HG02588 (cell line): ENCODE results near the gene C3AR1.
"Not testable (repeated sequence)": the region's sequence is repeated elsewhere in the genome, so short reads cannot be mapped to it uniquely, and the experiment has no call there.

Experiments used
- ATAC-seq: cut with Tn5 transposase; IDR thresholded peaks from one replicate; pipeline ENCODE4 v1.9.1; 2021; ENCODE audit warnings: mild to moderate bottlenecking, moderate library complexity; ENCODE audit not compliant: unreplicated experiment

Gene C3AR1

DNA sequence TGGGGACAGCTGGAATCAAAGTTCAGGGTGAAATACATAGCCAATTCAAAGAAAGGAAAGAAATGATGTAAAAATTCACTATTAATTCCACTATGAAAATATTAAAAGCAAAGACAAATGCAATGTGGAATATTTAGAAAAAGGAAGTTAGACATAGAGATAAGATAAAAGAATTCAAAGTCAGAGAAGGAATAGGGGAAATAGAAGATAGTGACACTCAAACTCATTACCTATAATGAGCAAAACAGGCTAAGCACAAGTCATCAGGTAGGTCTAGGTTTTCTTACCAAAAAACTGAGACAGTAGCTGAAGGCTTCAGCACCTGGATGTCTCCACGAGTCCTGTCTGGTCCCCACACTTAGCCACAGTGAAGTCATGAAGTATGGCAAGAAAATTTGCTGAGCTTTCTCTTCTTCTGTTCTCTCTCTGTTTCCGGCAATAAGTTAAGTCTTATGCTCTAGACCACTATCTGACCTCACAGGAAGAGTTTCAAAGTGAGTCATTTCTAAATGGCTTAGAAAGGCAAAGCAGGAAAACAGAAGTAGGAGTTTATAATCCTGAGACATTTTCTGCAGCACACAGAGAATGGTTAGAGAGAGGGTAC, at the start of gene C3AR1:
Gene C3AR1 (minus strand): TSS at position 369 of the 604 bp plus-strand sequence. CDS start 6,174 bp downstream, outside the sequence.
- no peak for ATAC-seq

DNA sequence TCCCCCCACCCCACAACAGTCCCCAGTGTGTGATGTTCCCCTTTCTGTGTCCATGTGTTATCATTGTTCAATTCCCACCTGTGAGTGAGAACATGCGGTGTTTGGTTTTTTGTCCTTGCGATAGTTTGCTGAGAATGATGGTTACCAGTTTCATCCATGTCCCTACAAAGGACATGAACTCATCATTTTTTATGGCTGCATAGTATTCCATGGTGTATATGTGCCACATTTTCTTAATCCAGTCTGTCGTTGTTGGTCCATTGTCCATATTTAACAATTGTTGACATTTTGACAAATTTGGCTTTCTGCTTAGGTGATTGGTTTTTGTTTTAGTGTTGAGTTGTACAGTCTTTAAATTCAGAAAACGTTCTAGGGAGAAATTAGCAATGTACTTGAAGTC, 47.0 kb upstream of the C3AR1 start:
- ATAC-seq = not testable (repeated sequence)

DNA sequence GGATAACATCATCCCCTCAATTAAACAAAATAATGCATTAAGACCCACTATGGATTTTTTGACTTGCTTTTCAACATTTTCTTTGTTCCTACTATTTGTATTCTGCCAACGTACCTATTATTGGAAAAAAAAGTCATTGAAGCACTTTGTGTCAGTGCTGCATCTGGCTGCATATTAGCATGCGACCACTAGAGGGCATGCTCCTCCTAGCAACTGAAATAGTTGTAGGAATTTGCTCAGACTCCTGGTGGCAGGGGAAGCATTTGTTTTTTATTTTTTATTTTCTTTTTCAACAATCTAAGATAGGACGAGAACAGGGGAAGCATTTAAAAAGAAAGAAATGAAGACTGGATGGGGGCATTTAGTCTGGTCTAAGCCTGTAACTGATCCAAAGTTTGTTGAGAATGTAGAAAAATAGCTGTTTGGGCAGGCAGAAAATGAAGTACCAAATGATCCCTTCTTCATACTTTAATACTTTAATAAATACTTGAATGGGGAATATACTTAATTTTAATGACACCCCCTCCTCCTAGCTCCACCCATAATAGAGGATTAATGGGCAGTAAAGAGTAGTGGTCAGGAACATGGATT, 42.7 kb upstream of the C3AR1 start:
- no peak for ATAC-seq

DNA sequence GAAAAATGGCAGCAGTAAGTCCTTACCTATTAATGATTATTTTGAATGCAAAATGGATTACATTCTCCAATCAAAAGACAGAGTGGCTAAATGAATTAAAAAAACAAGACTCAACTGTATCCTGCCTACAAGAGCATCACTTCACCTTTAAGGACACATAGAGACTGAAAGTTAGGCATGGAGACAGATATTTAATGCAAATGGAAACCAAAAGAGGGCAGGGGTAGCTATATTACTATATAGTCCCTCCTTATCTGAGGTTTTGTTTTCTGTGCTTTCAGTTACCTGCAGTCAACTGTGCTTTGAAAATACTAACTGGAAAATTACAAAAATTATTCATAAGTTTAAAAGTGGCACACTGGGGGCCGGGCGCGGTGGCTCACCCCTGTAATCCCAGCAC, 33.1 kb upstream of the C3AR1 start:
- no peak for ATAC-seq

DNA sequence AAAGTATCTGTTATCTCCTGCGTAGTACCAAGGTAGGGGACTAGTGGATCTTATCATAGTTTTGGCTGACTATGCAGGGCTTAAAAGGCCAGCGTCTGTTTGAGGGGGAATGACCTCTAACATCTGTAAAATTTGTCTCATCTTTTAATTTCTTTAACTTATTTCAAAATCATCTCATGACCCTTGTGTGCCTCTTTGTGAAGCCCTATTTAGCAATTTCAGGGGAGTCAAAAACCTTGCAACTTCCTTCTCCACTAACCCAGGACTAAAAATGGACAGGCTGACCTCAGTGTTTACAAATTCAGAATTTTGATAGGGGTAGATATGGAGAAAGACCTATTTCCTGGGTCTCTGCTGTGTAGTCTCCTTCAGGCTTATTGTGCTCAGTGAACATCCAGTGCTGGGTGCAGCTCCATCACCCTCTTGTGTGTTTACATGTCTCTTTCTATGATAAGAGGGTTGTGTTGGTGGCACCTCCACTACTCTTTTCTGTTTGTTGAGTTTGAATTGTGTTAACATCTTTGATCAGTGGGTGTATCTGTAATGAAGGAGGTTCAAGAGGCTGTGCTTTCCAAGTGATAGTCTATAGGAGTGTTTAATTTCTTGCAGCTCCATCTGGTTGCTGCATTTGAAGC, 30.2 kb upstream of the C3AR1 start:
- no peak for ATAC-seq

DNA sequence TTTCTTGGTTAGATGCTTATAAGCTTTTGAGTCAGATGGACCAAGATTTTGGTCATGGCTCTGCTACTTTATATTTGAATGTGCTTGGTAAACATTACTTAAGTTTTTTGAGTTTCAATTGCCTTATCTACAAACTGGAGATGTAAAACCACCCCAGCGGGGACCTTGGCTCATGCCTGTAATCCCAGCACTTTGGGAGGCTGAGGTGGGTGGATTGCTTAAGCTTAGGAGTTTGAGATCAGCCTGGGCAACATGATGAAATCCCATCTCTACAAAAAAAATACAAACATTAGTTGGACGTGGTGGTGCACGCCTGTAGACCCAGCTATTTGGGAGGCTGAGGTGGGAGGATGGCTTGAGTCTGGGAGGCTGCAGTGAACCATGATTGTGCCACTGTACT, 27.1 kb upstream of the C3AR1 start:
- no peak for ATAC-seq

DNA sequence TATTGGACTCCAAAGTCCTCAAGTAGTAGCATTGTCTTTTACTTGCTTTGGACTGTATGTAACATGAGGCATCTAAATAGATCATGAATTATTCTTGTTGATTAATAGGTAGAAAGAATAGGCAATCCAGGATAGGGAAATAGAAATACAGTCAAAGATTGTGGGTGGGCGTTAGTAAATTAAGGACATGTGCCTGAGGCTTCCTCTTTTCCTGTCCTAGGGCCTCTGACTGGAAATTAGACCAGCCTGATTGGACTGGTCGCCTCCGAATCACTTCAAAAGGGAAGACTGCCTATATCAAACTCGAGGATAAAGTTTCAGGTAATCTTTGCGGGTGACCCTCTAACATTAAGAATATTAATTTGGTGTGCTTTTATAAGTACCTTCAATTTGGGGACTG, 23.6 kb upstream of the C3AR1 start:
- ATAC-seq = no peak

DNA sequence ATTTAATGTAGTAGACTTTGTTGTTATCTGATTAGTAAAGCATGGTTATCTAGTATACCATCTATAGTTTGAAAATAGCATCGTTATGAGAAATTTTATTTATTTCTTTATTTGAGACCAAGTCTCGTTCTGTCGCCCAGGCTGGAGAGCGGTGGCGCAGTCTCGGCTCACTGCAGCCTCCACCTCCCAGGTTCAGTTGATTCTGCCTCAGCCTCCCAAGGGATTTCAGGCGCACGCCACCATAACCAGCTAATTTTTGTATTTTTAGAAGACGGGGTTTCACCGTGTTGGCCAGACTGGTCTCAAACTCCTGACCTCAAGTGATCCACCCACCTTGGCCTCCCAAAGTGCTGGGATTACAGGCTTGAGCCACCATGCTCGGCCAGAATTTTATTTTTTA, 23.1 kb upstream of the C3AR1 start:
- ATAC-seq = not testable (repeated sequence)

DNA sequence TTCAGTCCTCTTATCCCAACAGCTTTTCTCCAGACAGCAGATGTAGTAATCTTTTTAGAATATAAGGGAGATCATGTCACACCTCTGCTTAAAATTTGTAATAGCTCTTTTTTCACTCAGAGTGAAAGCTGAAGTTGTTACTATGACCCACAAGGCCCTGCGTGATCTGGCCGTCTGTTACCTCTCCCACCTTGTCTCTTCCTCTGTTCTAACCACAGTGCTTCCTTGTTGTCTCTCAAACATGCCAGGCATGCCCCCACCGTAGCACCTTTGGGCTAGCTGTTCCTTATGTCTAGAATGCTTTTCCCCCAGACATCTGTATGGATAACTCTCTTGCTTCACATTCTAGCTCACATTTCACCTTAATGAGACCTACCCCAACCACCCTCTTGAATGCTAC, 22.4 kb upstream of the C3AR1 start:
- peak; percentile 53 for ATAC-seq

DNA sequence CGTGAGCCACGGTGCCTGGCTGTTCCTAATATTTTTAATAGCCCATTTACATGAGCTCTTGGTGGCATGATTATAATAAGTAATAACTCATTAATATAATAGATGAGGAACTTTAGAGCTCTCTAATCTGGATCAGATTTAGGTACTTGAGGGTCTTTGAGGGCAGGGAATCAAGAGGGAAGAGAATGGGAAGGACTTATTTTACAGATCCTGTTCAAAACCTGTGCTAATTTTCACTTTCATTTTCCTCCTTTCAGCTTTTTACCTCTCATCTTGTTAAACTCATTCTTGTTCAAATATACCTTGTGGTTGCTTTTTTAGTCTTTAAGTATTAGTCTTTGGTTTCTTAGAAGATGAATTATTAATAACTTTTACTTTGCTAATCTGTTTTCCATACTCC, 21.5 kb upstream of the C3AR1 start:
- ATAC-seq = no peak

DNA sequence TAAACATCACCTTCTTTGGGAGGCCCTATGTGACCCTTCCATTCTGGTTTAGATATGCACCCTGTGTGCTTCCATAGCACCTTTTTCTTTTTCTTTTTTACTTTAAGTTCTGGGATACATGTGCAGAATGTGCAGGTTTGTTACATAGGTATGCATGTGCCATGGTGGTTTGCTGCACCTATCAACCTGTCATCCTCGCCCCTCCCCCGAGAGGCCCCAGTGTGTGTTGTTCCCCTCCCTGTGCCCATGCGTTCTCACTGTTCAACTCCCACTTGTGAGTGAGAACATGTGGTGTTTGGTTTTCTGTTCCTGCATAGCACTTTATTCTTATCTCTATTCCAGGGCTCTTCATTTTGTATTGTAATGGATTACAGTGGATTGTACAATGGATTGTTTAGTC, 18.2 kb upstream of the C3AR1 start:
- not testable (repeated sequence) for ATAC-seq

DNA sequence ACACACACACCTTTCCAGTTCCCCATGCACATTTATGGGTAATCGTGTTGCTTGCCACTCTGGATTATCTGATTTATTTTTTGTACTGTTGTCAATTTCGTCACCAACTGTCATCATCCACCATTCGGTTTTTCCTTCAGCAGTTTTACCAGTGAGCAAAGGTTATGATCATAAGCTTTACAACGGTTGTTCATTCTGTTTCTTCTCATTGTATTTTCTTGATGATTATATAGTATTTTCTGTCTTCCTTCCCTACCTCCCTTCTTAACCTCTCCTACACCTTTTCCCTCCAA, 16.6 kb upstream of the C3AR1 start:
- no peak for ATAC-seq

DNA sequence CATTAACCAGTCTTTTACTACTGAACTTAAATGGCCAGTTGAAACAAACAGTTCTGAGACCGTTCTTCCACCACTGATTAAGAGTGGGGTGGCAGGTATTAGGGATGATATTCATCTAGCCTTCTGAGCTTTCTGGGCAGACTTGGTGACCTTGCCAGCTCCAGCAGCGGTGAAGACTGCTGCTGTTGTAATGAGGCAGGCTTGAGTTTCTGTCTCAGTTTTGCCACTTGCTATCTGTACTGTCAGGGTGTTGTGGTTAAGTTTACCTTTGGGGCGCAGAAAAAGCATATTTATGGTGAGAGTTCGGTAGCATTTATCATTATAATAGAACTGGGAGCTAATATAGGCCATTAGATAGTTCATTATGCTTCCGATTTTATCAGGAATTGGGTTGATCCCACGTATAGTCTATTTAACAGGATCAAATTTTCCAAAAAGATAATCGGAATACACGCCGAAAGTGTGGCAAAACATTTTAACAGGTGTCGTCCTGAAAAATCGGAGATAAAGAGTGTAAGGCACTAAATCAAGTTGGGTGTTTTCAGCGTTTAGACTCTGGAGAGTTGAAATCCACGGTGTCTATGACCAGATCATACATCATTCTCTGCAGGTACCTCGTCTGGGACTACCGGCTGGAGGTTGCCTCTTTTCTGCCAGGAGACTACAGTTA, 15.2 kb upstream of the C3AR1 start:
- ATAC-seq = no peak

DNA sequence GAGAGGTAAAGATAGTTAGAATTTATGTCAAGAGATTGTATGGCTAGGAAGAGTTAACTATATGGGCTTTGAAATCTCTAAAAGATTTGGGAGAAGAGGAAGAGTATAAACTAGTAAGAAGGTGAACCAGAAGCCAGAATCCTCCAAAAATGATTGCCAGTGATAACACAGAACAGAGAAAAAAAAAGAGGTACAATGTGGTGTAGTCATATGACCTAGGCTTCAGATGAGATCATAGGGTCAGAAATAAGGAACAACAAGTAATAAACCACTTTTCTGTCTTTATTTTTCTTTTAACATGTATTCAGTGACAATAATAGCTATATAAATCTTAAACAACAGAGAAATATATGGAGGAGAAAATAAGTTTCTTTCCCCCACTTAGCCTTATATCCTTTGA, 14.0 kb upstream of the C3AR1 start:
- ATAC-seq = no peak

DNA sequence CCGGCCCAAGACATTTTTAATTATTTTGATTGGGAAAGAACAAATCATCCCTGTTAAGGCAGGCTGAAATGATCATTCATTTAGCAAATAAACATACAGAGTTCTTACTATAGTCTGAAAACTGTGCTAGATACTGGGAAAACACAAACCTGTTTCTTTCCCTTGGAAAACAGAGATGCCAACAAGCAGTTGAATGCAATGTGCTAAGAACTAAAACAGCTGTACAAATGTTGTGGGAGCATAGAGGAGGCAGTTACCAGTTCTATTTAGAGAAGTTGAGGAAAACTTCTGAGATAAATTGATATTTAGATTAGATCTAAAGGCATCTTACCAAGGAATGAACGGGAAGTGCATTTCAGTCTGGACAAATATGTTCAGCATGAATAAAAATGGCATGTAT, 12.8 kb upstream of the C3AR1 start:
- no peak for ATAC-seq

DNA sequence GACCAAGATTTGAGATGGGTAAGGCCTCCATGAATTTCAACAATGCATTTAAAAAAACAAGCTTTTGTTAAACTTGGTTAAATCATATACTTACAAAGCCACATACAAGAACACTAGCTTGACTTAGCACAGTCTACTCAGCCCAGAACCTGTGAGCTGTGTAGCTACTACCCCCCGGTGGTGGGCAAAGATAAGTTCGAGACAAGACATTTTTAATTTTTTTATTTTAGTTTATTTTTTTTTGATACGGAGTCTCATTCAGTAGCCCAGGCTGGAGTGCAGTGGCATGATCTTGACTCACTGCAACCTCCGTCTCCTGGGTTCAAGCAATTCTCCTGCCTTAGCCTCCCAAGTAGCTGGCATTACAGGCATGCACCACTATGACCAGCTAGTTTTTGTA, 12.2 kb upstream of the C3AR1 start:
- no peak for ATAC-seq

DNA sequence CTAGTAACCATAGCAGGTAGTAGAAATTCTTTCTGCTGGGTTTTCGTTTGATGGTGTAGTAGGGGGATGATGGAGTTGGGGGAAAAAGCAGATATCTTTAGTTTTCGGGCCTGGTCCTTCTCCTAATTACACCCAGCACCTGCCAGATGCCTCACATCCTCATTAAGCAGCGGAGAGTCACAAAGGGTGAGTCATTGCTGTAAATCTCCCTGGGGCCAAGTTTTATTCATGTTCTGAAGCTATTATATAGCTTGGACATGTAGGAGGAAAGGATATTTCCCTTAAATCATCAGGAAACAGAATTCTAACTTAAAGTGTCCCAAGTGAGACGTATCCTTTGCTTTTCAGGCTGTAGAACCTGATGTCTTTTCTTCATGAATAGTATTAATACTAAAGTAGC, 11.0 kb upstream of the C3AR1 start:
- no peak for ATAC-seq

DNA sequence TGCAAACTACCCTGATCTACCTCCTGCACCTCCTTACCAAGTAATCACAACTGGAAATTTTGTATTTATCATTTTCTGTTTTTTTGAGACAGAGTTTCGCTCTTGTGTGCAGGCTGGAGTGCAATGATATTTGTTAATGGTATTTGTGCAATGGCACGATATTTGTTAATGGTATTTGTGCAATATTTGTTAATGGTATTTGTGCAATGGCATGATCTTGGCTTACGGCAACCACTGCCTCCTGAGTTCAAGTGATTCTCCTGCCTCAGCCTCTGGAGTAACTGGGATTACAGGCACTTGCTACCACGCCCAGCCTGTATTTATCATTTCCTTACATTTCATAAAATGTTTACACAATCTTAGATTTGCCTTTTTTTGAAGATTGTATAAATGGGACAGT, 10.2 kb upstream of the C3AR1 start:
- ATAC-seq = no peak

DNA sequence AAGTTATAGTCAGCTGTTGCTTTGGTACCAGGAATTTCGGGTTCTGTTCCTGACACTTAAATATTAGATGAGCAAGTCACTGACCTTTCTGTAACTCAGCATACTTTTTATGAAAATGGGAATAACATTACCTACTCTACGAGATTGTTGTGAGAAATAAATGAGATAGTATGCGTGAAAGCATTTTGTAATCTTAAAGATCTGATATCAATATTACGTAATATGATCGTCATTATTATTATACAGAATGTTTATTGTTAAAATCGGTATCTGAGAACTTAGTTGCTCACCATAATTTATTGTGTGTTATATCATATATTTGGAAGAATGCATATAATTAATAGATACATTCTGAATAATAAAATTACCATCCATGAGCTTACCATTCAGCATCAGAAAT, 9.8 kb upstream of the C3AR1 start:
- no peak for ATAC-seq

DNA sequence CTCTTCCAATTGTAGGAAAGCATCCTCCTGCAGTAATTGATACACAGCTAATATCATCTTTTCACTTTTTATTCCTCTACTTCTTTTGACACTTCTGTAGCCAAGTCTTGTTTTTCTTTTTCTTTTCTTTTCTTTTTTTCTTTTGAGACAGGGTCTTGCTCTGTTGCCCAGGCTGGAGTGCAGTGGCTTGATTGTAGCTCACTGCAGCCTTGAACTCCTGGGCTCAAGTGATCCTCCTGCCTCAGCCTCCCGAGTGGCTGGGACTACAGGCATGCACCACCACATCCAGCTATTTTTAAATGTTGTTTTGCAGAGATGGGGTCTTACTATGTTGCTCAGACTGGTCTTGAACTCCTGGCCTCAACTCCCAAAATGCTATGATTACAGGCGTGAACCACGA, 5.7 kb upstream of the C3AR1 start:
- not testable (repeated sequence) for ATAC-seq

DNA sequence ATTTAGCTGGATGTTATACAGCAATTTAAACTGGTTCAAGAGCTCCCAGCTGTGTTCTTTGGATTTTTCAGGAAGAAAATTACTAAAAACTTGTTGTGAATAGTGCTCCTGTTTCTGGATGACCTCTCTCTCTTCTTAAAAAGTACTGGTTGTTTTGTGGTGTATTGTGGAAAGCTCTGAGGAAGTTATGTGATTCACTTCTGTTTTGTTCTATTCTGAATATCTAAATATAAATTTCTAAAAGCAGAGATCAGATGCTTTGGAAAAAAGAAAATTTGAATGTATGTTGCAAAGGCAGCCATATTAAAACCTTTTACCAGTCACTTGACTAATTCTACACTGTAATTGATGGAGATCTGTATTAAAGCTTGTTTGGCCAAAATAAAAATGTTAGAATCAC, 3.4 kb upstream of the C3AR1 start:
- no peak for ATAC-seq

DNA sequence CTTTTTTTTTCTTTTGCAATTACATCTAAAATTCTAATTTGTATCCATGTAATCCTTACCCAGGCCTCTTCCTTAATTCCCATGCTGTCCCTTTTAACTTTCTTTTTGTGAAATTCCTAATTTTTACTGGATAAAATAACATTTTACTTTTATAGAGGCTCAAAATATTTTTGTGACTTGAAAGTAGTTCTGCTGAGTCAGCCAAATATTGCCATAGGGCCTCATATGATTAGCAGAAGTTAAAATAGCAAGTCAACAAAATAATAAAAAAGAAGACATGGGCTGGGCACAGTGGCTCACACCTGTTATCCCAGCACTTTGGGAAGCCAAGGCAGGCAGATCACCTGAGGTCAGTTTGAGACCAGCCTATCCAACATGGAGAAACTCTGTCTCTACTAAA, 2.0 kb downstream of the C3AR1 start:
- ATAC-seq = no peak
